ENCODE measurements around the gene TAOK3. TPM values are rescaled to one million over a fixed set of nuclear protein-coding genes. Genes with fewer than 3 reads are reported as not detected.

The TAOK3 gene
- total and polyA plus RNA-seq, 10 of the 15 experiments (the other 5 are each of a cell fraction or from before 2014, with no cell fraction given) = 41.3 to 131 (median 57.8) TPM

DNA sequence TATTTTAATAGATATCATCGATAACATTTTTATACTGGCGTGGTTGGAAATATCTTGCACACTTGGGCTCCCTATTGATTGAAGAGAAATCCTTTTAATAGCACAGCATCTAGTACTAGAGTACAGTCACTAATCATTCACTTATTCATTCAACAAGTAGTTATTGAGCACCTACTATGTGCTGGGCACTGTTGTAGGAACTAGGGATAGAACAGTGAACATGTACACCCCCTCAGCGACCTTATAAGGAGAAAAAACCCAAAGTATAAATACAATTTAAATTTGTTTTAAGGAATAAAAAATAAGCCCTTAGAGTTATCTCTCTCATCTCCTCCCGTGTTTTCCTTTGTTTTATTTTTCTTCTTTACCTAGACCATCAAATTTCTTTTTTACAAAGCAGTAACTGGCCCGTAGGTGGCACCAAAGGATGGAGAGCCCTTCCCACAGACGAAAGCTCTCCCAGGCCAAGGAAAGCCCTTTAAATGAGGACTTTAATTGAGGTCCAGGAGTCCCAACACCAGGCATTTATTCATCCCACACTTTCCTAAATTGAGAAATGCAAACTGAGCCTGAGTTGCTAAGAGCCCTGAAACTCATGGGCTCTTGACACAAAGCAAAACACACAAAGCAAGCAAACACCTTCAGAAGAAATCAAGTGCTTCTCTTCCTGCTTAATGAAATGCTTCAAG lies 207.8 kb downstream of the TAOK3 start:
- in situ Hi-C loops (cut with MboI) (no loop called here), intact Hi-C loops (cut with micrococcal nuclease; ENCODE audit: unreplicated experiment) (loop anchor here (5.0 kb wide), 2 partner anchors 137 to 212 kb away; partner anchors contain the start of gene SUDS3)
- ChIA-PET CTCF (interaction anchor here (0.6 to 6.9 kb wide), 18 partner anchors 11 to 212 kb away, joined by 3 to 132 read pairs (median 4); partner anchors contain the start of genes SUDS3 and TAOK3), RAD21 (ENCODE audit: unreplicated experiment) (interaction anchor here (0.7 to 7.3 kb wide), 7 partner anchors 10 to 211 kb away, joined by 3 to 72 read pairs (median 3); partner anchors contain the start of genes PEBP1 and SUDS3), POLR2A (interaction anchor here (0.6 to 1.7 kb wide), 7 partner anchors 18 to 212 kb away, joined by 3 to 7 read pairs (median 4); partner anchors contain the start of genes SUDS3 and TAOK3), SMC1A (ENCODE audit: uncharacterized antibody, unreplicated experiment) (interaction anchor here (0.6 to 5.7 kb wide), 12 partner anchors 10 to 212 kb away, joined by 3 to 73 read pairs (median 5); partner anchors contain the start of gene SUDS3)
- no peak overlapping the region for H3K27ac ChIP-seq (ENCODE audit: control insufficient read depth, insufficient read depth)
- WGBS (ENCODE audit: insufficient coverage, insufficient replicate concordance, low lambda C conversion rate, missing lambda C conversion rate) = 60% methylated on average over 6 of the region's 6 CpGs
- H3K9me3 ChIP-seq (replicated peaks; ENCODE audit: control insufficient read depth, insufficient read depth, low read length) = peaks cover 9% of the 10 kb centered on the region
- DNase-seq (ENCODE audit: low read depth, low spot score) (no peak), ATAC-seq (0 out of 3 replicates have a peak, but pooled peaks have one; percentile 13), FAIRE-seq (no peak)
- no peaks in the 10 kb centered on the region for H3K79me2 ChIP-seq (ENCODE audit: control insufficient read depth, insufficient read depth, low read length)
- H2AFZ ChIP-seq (ENCODE audit: control insufficient read depth, low read depth, low read length) = no peak overlapping the region
- no peaks in the 10 kb centered on the region for H3K27me3 ChIP-seq (replicated peaks in 1 of 2; ENCODE audit: control insufficient read depth in 2 of 2, insufficient read depth in 2 of 2, low read length in 1 of 2)
- H3K4me2 ChIP-seq (ENCODE audit: control insufficient read depth, insufficient read depth) = no peak overlapping the region
- H4K20me1 ChIP-seq (ENCODE audit: control insufficient read depth, insufficient read depth) = no peaks in the 10 kb centered on the region
- peaks cover 24% of the 10 kb centered on the region for H3K4me1 ChIP-seq (ENCODE audit: control insufficient read depth, insufficient read depth, low read length)
- H3K4me3 ChIP-seq = no peak overlapping the region
- peaks cover 5 to 13% of the 10 kb centered on the region in 2 experiments for H3K36me3 ChIP-seq (ENCODE audit: control insufficient read depth in 2 of 2, insufficient read depth in 2 of 2, low read length in 1 of 2)
- no peak overlapping the region for H3K9ac ChIP-seq (ENCODE audit: control insufficient read depth, insufficient read depth, low read length)
- no TSS peak for BruUV-seq (replicated peaks)
- TF ChIP-seq CREM (IDR thresholded peaks at IDR 0.05; ENCODE audit: low read depth) (no peak), ZSCAN29 (IDR thresholded peaks at IDR 0.05) (no peak), FOS (IDR thresholded peaks at IDR 0.05; ENCODE audit: borderline replicate concordance, extremely low read depth, insufficient read length) (no peak), RAD21 (IDR thresholded peaks at IDR 0.05; ENCODE audit: insufficient read depth, low read depth, low read length) (peak; percentile 72), SMC3 (IDR thresholded peaks at IDR 0.05; ENCODE audit: borderline replicate concordance, low read length) (peak; percentile 35; the same call in 1 of the 2 replicates), SREBF1 (IDR thresholded peaks at IDR 0.05; ENCODE audit: low read length) (no peak), TCF12 (IDR thresholded peaks at IDR 0.05; ENCODE audit: low read depth, low read length) (no peak), RELA (IDR thresholded peaks at IDR 0.05; ENCODE audit: borderline replicate concordance, partially characterized antibody) (no peak), SIN3A (IDR thresholded peaks at IDR 0.05; ENCODE audit: low read depth, low read length) (no peak)
- TF ChIP-seq, protein P1, sequence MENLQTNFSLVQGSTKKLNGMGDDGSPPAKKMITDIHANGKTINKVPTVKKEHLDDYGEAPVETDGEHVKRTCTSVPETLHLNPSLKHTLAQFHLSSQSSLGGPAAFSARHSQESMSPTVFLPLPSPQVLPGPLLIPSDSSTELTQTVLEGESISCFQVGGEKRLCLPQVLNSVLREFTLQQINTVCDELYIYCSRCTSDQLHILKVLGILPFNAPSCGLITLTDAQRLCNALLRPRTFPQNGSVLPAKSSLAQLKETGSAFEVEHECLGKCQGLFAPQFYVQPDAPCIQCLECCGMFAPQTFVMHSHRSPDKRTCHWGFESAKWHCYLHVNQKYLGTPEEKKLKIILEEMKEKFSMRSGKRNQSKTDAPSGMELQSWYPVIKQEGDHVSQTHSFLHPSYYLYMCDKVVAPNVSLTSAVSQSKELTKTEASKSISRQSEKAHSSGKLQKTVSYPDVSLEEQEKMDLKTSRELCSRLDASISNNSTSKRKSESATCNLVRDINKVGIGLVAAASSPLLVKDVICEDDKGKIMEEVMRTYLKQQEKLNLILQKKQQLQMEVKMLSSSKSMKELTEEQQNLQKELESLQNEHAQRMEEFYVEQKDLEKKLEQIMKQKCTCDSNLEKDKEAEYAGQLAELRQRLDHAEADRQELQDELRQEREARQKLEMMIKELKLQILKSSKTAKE (IDR thresholded peaks at IDR 0.05; ENCODE audit: low read depth, poor library complexity, severe bottlenecking) = no peak
- TF ChIP-seq, protein P2, sequence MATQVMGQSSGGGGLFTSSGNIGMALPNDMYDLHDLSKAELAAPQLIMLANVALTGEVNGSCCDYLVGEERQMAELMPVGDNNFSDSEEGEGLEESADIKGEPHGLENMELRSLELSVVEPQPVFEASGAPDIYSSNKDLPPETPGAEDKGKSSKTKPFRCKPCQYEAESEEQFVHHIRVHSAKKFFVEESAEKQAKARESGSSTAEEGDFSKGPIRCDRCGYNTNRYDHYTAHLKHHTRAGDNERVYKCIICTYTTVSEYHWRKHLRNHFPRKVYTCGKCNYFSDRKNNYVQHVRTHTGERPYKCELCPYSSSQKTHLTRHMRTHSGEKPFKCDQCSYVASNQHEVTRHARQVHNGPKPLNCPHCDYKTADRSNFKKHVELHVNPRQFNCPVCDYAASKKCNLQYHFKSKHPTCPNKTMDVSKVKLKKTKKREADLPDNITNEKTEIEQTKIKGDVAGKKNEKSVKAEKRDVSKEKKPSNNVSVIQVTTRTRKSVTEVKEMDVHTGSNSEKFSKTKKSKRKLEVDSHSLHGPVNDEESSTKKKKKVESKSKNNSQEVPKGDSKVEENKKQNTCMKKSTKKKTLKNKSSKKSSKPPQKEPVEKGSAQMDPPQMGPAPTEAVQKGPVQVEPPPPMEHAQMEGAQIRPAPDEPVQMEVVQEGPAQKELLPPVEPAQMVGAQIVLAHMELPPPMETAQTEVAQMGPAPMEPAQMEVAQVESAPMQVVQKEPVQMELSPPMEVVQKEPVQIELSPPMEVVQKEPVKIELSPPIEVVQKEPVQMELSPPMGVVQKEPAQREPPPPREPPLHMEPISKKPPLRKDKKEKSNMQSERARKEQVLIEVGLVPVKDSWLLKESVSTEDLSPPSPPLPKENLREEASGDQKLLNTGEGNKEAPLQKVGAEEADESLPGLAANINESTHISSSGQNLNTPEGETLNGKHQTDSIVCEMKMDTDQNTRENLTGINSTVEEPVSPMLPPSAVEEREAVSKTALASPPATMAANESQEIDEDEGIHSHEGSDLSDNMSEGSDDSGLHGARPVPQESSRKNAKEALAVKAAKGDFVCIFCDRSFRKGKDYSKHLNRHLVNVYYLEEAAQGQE (IDR thresholded peaks at IDR 0.05; ENCODE audit: low read depth, low read length) = no peak
- TF ChIP-seq, protein P3, sequence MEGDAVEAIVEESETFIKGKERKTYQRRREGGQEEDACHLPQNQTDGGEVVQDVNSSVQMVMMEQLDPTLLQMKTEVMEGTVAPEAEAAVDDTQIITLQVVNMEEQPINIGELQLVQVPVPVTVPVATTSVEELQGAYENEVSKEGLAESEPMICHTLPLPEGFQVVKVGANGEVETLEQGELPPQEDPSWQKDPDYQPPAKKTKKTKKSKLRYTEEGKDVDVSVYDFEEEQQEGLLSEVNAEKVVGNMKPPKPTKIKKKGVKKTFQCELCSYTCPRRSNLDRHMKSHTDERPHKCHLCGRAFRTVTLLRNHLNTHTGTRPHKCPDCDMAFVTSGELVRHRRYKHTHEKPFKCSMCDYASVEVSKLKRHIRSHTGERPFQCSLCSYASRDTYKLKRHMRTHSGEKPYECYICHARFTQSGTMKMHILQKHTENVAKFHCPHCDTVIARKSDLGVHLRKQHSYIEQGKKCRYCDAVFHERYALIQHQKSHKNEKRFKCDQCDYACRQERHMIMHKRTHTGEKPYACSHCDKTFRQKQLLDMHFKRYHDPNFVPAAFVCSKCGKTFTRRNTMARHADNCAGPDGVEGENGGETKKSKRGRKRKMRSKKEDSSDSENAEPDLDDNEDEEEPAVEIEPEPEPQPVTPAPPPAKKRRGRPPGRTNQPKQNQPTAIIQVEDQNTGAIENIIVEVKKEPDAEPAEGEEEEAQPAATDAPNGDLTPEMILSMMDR (IDR thresholded peaks at IDR 0.05 in 2 of 3, conservative IDR thresholded peaks at IDR 0.05 in 1 of 3; ENCODE audit: control insufficient read depth in 2 of 3, extremely low read depth in 1 of 3, insufficient read depth in 1 of 3, low read depth in 3 of 3, low read length in 3 of 3) = peak; percentile 45 to 56 (median 45)
- TF ChIP-seq, protein P4, sequence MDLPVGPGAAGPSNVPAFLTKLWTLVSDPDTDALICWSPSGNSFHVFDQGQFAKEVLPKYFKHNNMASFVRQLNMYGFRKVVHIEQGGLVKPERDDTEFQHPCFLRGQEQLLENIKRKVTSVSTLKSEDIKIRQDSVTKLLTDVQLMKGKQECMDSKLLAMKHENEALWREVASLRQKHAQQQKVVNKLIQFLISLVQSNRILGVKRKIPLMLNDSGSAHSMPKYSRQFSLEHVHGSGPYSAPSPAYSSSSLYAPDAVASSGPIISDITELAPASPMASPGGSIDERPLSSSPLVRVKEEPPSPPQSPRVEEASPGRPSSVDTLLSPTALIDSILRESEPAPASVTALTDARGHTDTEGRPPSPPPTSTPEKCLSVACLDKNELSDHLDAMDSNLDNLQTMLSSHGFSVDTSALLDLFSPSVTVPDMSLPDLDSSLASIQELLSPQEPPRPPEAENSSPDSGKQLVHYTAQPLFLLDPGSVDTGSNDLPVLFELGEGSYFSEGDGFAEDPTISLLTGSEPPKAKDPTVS (IDR thresholded peaks at IDR 0.05; ENCODE audit: low read depth, low read length) = no peak
